AG20443 (cell line): ENCODE results near the gene KCNMB4.

Experiments used
- DNase-seq: peaks from one replicate; pipeline ENCODE4 v3.0.0; 2012; ENCODE audit warnings: low spot score, mixed read lengths

KCNMB4 gene, protein sequence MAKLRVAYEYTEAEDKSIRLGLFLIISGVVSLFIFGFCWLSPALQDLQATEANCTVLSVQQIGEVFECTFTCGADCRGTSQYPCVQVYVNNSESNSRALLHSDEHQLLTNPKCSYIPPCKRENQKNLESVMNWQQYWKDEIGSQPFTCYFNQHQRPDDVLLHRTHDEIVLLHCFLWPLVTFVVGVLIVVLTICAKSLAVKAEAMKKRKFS

DNA sequence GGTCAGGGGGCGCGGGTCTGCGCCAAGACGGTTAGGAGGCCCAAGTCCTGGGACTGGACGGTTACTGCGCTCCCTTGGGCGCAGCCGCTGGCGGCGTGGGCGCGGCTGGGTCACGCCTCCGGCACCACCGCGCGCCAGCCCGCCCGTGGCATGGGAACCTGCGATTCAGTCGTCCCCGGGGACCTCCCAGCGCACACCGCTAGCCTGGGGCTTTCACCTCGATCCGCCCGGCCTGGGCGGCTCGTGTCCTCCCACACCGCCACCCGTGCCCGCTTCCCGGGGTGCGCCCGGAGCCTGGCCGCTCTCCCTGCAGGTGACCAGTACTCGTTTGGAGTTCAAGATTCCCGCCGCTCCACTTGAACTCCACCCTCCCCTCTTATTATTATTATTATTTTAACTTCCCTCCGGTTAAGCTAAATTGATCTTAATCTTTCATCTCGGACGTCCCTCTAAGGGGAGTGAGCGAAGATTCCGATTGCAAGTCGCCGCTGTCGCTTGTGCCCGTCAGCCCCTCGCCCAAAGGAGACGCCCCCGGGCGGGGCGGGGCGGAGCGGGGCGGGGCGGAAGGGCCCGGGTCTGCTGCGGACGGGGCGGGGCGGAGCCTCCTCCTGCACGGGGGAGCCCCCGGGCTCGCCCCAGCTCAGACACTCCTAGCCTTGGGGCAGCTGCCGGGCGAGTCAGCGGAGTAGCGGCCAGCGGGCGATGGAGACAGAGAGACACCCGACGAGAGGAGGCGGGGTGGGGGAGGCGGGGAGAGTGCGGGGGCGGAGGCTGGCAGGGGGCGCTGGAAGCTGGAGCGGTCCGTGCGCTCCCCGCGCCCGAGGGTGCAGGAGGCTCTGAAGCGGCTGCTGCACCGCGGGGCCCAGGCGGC, at the start of gene KCNMB4:
Gene KCNMB4 (plus strand): TSS at position 643 of the 871 bp plus-strand sequence. CDS start 445 bp downstream, outside the sequence.
- DNase-seq, result peak; percentile 72

DNA sequence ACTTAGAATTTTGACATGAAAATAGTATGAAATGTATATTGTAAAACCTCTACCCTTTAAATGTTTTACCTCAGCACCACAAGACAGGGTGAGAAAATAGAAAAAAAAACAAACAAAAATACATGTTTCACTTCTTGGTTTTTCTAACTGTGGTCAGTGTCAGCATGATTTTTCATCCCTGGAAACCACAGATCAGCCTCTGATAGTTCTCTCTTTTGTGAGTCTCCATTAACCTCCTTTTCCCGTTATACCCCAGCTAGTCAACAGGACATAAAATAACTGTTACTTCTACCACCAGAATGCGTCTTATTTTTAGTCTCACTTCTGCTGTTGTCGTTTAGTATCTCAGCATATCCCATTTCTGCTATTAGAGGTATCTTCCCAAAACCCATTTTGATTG, 48.3 kb upstream of the KCNMB4 start:
- DNase-seq, result no peak

DNA sequence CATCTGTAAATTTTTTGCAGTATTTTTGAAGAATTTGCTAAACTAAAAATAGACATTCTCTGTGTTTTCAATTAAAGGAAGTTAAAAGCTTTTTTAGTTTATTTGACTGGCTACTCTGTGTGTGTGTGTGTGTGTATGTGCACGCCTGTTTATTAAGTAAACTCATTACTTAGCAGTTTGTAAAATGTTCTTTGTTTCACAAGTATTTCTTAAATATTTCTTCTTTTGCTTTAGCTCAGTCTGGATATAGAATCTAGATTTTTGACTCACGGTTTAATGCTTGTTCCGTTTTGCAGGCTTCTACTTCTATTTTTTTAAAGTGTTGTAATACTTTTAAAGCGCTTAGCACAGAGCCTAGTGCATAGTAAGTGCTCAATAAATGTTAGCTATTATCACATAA, 46.5 kb upstream of the KCNMB4 start:
- DNase-seq, result no peak

DNA sequence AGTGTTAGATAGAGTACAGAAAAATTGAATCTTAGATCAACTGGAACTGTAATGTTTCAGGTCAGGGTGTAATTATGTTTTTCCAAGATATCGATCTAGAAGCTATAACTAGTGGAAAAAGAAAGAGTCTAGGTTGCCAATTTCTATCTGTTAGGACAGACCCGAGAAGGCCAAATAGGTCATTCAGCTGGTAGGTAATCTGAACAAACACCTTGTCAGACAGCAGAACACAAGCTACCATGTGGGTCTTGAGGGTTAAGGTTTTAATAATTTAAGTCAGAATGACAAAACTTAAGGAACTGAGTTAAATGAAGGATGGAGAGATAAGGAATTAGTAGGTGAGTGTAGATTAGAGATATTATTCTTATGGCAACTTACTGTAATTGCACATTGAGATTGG, 44.9 kb upstream of the KCNMB4 start:
- DNase-seq, result no peak

DNA sequence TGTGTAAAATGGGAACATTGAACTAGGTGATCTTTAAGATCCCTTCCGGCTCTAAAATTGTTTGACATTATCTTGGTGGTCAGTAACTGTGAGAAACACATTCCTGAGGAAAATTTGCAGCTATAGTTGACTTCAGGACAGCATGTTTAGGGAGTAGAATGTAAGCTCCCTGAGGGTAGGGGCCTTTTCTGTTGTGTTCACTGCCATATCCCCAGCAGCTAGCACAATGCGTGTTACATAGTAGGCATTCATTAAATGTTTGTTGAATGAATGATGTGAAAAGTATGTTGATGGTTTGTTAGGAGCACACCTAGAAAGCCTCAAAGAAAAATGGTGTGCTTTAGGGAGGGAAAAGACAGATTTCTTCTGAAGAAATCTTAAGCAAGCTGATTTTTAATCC, 38.5 kb upstream of the KCNMB4 start:
- DNase-seq, result no peak

DNA sequence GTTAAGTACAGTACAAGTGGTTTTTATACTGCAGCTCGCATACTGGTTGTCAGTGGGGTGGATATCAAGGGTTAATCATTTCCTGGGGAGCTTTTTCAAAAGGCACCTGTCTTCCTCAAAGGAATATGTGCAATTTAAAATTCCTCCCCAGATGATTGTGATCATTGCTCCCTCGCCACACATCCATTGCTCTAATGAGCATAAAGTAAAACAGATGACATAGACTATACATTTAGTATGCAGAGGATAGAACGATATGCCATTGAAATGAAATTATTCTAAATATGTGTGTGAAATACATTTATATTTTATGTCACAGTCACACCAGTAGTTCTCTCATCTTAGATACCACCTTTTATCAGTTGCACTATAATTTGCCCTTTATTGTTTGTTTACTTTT, 36.4 kb upstream of the KCNMB4 start:
- no peak for DNase-seq

DNA sequence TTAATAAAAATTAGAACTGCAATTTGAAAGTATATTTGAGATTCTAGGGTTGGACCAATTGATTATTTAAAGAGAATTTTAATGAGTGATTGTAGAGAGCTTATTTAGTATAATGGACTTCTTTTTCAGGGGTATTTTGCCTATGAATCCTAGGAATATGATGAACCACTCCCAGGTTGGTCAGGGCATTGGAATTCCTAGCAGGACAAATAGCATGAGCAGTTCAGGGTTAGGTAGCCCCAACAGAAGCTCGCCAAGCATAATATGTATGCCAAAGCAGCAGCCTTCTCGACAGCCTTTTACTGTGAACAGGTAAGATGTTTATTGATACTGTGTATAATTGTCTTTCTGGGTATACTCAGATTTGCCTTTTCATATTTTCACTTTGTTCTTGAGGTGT, 35.9 kb upstream of the KCNMB4 start:
- DNase-seq, result no peak

DNA sequence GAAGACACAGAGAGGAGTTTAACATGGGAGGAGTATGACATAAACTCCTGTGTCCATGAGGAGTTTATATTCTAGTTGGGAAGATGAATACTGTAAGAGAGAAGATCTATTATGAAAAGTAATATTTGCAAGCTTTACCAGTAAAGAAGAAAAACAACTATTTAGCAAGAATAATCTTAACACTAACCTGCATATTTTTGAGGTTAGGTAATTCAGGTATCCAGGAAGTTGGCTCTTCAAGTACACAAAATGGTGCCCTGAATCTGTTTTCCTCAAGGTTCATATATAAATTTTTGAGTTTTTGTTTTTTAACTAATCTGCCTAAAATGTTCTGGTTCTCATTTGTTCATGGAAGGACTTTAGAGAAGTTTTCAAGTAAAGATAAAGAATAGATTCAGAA, 33.9 kb upstream of the KCNMB4 start:
- DNase-seq, result no peak

DNA sequence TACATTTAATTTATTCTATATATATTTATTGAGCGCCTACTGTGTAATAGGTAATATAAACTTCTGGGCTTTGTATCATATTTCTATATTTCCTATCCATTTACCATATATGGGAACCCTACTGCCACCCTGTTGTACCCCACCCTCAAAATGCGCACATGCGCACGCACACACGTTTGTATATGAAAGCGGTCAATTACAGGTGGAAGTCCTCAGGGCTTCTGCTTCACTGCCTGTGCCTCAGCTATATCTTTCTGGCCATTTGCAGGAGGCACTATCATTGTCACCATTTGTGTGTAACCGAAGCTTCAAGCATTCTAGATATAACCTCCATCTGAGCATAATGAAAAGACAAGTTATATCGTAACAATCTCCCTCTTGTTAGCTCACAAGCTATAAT, 31.3 kb upstream of the KCNMB4 start:
- no peak for DNase-seq

DNA sequence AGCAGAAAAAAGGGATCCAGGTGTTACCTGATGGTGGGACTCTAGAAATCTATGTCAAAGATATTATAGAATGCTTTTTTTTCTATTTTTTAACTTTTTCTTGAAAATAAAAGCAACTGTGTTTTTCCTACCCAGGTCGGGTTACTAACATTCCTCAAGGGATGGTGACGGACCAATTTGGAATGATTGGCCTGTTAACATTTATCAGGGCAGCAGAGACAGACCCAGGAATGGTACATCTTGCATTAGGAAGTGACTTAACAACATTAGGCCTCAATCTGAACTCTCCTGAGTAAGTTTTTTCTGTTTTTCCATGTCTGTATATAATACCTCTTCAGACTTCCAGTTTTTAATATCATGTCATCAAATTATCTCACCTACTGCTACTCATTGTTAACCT, 27.6 kb upstream of the KCNMB4 start:
- no peak for DNase-seq

DNA sequence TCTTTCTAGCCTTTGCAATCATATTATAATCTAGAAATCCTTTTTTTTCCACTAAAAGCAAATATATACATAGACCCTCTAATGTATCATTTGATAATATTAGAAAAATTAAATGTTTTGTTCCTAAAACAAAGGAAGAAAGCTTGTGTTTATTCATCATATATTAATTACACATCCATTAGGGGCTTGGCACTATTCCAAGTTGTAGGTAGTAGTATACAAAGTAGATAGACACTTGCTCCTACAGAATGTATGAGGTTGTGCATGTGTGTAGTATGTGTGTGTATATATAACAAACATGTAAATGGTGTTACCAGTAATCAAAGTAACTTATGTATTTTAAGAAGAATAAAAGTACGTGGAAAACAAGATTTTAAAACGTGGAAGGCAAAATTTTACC, 15.0 kb upstream of the KCNMB4 start:
- no peak for DNase-seq

DNA sequence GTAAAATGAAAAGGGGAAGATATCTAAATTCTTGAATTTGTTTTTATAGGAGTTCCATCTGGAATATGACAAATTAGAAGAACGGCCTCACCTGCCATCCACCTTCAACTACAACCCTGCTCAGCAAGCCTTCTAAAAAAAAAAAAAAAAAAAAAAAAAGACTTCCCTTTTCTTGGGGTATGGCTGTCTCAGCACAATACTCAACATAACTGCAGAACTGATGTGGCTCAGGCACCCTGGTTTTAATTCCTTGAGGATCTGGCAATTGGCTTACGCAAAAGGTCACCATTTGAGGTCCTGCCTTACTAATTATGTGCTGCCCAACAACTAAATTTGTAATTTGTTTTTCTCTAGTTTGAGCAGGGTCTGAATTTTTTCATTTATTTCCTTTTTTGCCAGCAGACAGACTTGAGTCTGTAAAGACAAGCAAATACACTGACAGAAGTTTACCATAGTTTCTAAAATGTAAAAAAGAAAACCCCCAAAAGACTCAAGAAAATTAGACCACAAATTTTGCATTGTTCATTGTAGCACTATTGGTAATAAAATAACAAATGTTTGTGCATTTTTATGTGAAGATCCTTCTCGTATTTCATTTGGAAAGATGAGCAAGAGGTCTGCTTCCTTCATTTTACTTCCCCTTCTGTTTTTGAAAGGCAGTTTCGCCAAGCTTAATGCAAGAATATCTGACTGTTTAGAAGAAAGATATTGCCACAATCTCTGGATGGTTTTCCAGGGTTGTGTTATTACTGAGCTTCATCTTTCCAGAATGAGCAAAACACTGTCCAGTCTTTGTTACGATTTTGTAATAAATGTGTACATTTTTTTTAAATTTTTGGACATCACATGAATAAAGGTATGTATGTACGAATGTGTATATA, 12.1 kb upstream of the KCNMB4 start:
- DNase-seq, result no peak

DNA sequence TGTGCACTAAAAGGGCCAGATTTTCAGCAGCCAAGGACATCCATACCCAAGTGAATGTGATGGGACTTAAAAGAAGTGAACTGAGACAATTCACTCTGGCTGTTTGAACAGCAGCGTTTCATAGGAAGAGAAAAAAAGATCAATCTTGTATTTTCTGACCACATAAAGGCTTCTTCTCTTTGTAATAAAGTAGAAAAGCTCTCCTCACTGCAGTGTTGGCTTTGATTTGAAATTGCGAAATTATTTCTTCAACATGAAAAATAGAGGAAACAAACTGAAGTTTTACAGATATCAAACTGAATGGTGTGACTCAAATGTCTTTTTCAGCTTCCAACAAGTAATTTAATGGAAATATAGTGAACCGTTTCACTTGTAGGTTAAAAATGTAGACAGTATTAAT, 11.3 kb upstream of the KCNMB4 start:
- no peak for DNase-seq

DNA sequence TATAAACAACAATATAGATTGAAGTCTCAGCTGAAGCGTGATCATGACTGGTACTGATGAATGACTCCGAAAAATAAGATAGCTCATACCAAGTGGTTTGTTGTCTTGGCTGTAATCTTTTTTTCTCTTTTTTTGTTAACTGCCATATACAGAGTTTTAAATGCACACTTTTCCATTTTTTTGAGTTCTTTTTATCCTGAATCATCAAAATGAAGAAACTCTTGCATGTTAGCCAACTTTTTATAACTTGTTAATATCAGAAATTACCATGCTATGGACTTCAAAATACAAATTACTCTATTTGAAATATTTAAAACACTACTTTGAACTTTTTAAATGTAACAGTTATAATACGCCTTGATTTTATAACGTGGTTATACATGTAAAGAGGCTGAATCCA, 10.1 kb upstream of the KCNMB4 start:
- no peak for DNase-seq

DNA sequence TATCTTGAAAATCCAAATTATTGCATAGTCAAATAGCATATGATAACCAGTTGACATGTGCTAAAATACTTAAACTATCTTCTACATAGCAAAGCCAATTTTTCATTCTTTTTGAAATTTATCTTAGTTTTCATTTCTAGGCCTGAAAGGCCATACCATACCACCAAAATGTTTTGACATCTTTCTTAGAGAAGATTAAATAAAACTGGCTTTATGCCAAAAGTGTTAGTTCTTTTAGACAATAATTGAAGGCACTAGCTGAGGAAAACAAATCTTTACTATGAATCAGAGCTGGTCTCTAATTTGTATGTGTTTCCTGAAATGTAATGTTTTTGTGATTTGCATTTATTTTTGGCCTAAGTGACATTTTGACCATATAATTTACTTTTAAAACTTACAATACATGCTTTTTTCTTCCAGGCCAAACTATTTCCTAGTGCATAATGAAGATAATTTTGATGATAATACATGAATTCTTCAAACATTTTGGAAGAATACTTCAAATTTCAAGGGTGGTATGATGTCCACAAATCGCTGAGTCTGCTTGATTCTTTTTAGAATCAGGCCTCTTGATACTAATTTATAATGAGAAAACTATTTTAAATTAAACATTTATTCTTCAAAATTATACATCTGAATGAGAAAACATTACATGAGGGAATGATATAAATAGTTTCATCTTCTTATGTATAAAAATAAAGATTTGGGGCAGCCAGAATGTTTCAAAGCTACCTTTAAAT, 6.5 kb upstream of the KCNMB4 start:
- DNase-seq, result no peak

DNA sequence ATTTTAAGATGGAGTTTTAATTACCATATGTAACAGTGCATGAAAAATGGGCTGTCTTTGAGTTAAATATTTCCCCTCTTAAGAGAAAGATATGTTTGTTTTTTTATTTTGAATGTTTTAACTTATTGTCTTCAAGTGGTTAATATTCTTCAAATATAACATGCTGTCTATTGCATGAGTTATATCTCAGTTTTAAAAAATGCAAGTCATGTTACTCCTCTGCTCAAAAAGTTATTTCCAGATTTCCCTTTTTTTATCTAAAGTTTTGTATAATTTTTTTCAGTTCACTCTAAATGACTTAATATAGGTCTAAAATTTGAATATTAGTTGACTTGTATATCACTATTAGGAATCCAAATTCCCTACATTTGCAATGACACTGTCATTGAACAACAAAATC, 5.9 kb upstream of the KCNMB4 start:
- DNase-seq, result no peak

DNA sequence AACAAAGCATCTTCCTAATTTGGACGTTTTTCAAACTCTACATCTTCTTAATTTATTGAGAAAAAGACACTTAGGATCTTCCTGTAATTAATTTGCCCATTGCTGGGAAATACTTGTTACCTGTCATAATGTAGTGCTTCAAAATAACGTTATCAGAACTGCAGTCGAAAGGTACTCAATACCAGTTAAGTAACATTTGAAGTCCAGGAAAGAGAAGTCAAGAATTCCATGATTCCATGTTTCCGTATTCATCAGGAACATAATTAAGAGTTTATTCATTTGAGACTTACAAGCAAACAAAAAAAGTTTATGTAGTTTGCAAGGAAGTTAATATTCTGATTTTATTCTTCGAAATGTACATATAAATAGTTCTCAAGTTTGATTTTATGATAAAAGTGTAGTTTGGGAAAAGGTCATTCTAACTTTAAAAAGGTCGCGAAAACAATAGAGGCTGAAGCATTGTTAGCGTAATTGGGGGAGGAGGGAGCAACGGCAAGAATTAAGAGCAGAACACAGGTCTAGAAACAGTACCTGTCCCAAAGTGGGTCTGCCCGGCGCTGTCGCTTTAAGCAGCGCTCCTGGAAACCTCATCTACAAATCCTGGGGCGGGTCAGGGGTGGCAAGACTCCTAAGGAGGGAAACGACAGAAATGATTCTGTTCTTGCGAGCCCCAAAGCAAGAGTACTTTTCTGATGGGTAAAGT, 1.2 kb upstream of the KCNMB4 start:
- no peak for DNase-seq

DNA sequence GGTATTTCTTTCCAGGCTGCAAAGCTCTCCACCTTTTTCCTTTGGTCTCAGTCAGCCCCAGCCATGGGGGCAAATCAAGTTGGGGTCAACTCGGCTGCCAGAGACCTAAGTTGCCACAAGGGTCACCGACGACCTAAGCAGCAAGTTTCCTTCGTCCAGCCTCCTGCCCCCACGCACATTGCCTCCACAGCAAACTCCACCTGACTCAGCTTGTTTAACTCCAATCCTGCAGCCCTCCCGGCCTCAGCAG, 767 bp upstream of the KCNMB4 start:
- DNase-seq, result no peak

DNA sequence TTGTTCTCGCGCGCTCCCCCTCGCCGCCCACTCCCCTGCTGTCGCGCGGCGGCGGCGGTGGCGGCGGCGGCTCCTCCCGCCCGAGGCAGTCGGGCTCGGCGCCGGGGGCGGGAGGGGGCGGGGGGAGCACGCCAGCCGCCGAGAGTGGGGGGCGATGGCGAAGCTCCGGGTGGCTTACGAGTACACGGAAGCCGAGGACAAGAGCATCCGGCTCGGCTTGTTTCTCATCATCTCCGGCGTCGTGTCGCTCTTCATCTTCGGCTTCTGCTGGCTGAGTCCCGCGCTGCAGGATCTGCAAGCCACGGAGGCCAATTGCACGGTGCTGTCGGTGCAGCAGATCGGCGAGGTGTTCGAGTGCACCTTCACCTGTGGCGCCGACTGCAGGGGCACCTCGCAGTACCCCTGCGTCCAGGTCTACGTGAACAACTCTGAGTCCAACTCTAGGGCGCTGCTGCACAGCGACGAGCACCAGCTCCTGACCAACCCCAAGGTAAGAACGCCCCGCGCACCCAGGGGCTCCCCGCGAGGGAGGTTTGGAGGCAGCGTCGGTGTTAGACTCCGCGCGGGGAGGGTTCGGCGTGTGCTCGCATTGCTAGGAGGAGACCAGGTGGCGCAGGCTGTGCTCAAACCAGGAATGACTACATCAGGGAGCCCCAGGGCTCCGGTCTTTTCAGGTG, 629 bp downstream of the KCNMB4 start:
- DNase-seq, result peak; percentile 48

DNA sequence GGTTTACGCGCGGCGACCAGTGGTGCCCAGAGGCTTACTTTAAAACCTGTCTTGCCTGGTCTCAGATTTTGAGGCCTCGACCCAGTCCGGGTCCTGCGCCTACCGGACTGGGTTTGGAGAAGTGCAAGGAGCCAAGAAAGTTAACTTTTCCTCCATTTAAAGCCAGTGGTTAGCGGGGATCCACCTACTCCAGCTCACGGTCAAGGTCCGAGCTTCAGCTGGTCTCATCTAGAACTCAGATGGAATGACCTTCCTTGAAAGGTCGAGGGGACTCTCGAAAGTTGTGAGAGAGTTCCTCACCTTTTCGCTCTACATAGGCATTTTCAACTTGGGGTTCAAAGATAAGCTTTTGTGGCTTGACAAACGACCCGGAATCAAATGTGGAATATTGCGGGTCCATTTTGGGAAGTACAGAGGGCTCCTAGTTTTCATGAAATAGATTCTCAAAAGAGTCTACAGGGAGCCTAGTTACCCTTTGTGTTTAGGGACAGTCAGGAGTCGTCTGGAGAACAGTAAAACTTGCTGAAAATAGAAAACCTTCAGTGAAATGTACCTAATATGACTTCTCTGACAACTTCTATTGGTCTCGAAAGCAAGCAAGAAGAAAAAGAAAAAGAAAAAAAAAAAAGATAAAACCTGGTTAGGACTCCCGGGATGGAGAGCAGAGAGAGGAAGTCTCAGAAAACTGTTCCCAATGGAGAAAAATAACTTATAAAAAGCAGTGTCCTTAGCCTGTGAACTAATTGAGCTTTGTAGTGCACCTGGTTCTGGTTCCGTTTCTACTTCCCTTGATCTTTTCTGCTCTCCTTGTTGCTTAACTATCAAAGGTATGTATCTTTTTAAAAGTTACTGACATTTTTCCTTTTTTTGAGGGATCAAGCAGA, 1.4 kb downstream of the KCNMB4 start:
- DNase-seq, result peak; percentile 12
